ENCODE measurements around the gene NUP93. TPM values are rescaled to one million over a fixed set of nuclear protein-coding genes. Genes with fewer than 3 reads are reported as not detected.

NUP93 gene
- total and polyA plus RNA-seq, 11 donors = 21.8 to 49.0 (median 27.8) TPM

DNA sequence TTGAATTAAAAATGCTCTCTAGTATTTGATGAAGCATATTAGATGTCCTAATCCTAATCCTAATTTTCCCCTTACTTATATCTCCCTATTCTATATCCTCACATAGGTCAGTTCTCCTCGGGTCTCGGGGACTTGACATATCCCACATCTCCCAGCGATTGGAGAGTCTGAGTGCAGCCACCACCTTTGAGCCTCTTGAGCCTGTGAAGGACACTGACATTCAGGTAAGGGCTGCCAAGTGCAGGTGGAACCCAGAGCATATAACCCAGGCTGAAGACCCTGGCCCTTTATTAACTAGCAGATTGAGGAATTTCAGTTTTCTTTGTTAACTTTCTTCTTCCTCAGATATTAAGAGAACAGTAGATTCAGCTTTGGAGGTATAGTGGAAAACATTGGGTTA, 28.5 kb downstream of the NUP93 start:
- no peak for ATAC-seq
- Histone ChIP-seq H3K4me1 (peaks cover 0 to 7% (median 0%) of the 10 kb centered on the region in 12 donors), H3K27me3 (no peaks in the 10 kb centered on the region), H3K27ac (peak overlapping the region in 1 of 12 donors; percentile 18), H3K9me3 (peaks cover 0 to 8% (median 0%) of the 10 kb centered on the region in 12 donors), H3K36me3 (peaks cover 0 to 34% (median 14%) of the 10 kb centered on the region in 9 donors), H3K4me3 (no peak overlapping the region)
- no peak for TF ChIP-seq POLR2A (IDR thresholded peaks at IDR 0.05)
- TF ChIP-seq, protein P1, sequence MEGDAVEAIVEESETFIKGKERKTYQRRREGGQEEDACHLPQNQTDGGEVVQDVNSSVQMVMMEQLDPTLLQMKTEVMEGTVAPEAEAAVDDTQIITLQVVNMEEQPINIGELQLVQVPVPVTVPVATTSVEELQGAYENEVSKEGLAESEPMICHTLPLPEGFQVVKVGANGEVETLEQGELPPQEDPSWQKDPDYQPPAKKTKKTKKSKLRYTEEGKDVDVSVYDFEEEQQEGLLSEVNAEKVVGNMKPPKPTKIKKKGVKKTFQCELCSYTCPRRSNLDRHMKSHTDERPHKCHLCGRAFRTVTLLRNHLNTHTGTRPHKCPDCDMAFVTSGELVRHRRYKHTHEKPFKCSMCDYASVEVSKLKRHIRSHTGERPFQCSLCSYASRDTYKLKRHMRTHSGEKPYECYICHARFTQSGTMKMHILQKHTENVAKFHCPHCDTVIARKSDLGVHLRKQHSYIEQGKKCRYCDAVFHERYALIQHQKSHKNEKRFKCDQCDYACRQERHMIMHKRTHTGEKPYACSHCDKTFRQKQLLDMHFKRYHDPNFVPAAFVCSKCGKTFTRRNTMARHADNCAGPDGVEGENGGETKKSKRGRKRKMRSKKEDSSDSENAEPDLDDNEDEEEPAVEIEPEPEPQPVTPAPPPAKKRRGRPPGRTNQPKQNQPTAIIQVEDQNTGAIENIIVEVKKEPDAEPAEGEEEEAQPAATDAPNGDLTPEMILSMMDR (IDR thresholded peaks at IDR 0.05) = no peak
- no peak for DNase-seq
- intact Hi-C loops (cut with DNase I) = no loop called here
- 80 to 92% (median 89%) methylated on average over 3 of the region's 3 CpGs for WGBS, 4 donors

DNA sequence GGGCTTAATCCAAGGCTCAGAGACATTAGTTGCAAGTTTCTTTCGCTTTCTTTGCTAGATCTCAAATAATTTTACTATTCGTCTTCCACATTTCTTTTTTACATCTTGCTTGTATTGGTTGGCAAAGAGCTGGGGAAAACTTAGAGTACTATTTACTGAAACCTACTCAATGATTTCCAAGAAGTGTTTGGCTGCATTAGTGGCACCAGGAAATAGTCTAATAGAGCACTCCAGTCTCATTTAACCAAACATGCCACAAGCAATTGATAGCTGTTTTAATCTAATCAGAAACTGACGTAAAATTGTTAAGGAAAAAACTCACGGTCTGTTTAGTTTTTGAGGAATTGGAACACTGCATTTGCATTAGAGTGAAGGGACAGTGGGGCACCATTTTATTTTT, 29.0 kb downstream of the NUP93 start:
- H3K36me3 ChIP-seq = peaks cover 0 to 34% (median 14%) of the 10 kb centered on the region in 9 donors
- DNase-seq (no peak), ATAC-seq (no peak)
- intact Hi-C loops (cut with DNase I) = no loop called here
- WGBS, 4 donors = 55 to 65% (median 62%) methylated on average over 4 of the region's 4 CpGs
- peaks cover 0 to 7% (median 0%) of the 10 kb centered on the region in 12 donors for H3K4me1 ChIP-seq
- TF ChIP-seq, protein P1 (IDR thresholded peaks at IDR 0.05) = no peak
- TF ChIP-seq POLR2A (IDR thresholded peaks at IDR 0.05) = no peak
- no peak overlapping the region for H3K4me3 ChIP-seq
- no peaks in the 10 kb centered on the region for H3K27me3 ChIP-seq
- peak overlapping the region in 3 of 12 donors; percentile 3 to 51 (median 27) for H3K27ac ChIP-seq
- peaks cover 0 to 8% (median 0%) of the 10 kb centered on the region in 12 donors for H3K9me3 ChIP-seq

- ATAC-seq = no peak
- peaks cover 0 to 41% (median 14%) of the 10 kb centered on the region in 9 donors for H3K36me3 ChIP-seq
- intact Hi-C loops (cut with DNase I) = no loop called here
- 86 to 98% (median 88%) methylated on average over 1 of the region's 1 CpG for WGBS, 4 donors
- no peak overlapping the region for H3K4me3 ChIP-seq
- no peak for DNase-seq
- H3K27ac ChIP-seq = no peak overlapping the region
- H3K4me1 ChIP-seq = peaks cover 0 to 15% (median 6%) of the 10 kb centered on the region in 12 donors
- no peaks in the 10 kb centered on the region for H3K27me3 ChIP-seq
- no peaks in the 10 kb centered on the region for H3K9me3 ChIP-seq
- TF ChIP-seq, protein P1 (IDR thresholded peaks at IDR 0.05) = no peak
- TF ChIP-seq POLR2A (IDR thresholded peaks at IDR 0.05) = no peak
These were observed 33.5 kb downstream of the NUP93 start for GRCh38 chr16:56763291-56763916.

- Histone ChIP-seq H3K27me3 (no peaks in the 10 kb centered on the region), H3K4me1 (peaks cover 0 to 13% (median 2%) of the 10 kb centered on the region in 12 donors), H3K27ac (no peak overlapping the region), H3K36me3 (peaks cover 0 to 30% (median 12%) of the 10 kb centered on the region in 9 donors), H3K9me3 (no peaks in the 10 kb centered on the region), H3K4me3 (no peak overlapping the region)
- no peak for DNase-seq
- ATAC-seq = no peak
- TF ChIP-seq, protein P1 (IDR thresholded peaks at IDR 0.05) = no peak
- no peak for TF ChIP-seq POLR2A (IDR thresholded peaks at IDR 0.05)
- intact Hi-C loops (cut with DNase I) = no loop called here
- 70 to 80% (median 75%) methylated on average over 2 of the region's 2 CpGs for WGBS, 4 donors
These were observed 34.9 kb downstream of the NUP93 start for GRCh38 chr16:56764835-56765234.
